ENCODE data around the gene CUEDC2. TPM values are rescaled to one million over a fixed set of nuclear protein-coding genes. Genes with fewer than 3 reads are reported as not detected.
A peak's percentile ranks its signal among the peaks of the same experiment; 100 is the strongest.

Gene CUEDC2
- total RNA-seq, 1 donor from 2014 or later, result 43.7 TPM

DNA sequence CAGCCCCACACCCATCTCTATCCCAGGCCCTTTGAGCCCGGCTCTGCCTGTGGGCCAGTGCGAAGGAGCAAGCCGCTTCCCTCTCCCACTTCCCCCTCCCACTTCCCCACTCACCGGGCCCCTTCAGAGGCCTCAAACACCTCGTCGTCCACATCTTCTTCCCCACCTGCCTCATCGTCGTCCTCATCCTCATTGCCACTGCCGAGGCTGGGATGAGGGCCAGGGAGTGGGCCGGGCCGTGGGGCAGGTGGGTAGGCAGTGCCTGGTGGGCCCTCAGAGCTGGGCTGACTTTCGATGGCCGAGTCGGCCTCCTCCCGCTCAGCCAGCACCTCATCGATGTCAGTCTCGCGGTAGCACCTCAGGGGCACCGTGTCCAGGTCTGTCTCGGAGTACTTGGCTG, 17.6 kb downstream of the CUEDC2 start:
- H3K27me3 Mint-ChIP-seq, result peaks cover 55% of the 10 kb centered on the region
- ChIA-PET POLR2A (interaction anchor here (0.9 to 3.2 kb wide), 3 partner anchors 10 to 19 kb away, joined by 4 to 26 read pairs (median 4); partner anchors contain the start of gene NFKB2), CTCF (interaction anchor here (1.4 kb wide), 1 partner anchor 16 kb away, joined by 3 read pairs; no protein-coding TSS in a partner anchor)
- no peak for DNase-seq
- TF ChIP-seq, protein P1, sequence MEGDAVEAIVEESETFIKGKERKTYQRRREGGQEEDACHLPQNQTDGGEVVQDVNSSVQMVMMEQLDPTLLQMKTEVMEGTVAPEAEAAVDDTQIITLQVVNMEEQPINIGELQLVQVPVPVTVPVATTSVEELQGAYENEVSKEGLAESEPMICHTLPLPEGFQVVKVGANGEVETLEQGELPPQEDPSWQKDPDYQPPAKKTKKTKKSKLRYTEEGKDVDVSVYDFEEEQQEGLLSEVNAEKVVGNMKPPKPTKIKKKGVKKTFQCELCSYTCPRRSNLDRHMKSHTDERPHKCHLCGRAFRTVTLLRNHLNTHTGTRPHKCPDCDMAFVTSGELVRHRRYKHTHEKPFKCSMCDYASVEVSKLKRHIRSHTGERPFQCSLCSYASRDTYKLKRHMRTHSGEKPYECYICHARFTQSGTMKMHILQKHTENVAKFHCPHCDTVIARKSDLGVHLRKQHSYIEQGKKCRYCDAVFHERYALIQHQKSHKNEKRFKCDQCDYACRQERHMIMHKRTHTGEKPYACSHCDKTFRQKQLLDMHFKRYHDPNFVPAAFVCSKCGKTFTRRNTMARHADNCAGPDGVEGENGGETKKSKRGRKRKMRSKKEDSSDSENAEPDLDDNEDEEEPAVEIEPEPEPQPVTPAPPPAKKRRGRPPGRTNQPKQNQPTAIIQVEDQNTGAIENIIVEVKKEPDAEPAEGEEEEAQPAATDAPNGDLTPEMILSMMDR (IDR thresholded peaks at IDR 0.05), result no peak
- ATAC-seq (ENCODE audit: low read depth), result no peak
- intact Hi-C loops (cut with micrococcal nuclease), result no loop called here
- H3K27ac Mint-ChIP-seq, result no peak overlapping the region
- H3K4me1 Mint-ChIP-seq, result peaks cover 38% of the 10 kb centered on the region
- H3K9me3 Mint-ChIP-seq, result no peaks in the 10 kb centered on the region
- H3K36me3 Mint-ChIP-seq (ENCODE audit: low read depth), result no peaks in the 10 kb centered on the region
- no peak overlapping the region for H3K4me3 Mint-ChIP-seq

DNA sequence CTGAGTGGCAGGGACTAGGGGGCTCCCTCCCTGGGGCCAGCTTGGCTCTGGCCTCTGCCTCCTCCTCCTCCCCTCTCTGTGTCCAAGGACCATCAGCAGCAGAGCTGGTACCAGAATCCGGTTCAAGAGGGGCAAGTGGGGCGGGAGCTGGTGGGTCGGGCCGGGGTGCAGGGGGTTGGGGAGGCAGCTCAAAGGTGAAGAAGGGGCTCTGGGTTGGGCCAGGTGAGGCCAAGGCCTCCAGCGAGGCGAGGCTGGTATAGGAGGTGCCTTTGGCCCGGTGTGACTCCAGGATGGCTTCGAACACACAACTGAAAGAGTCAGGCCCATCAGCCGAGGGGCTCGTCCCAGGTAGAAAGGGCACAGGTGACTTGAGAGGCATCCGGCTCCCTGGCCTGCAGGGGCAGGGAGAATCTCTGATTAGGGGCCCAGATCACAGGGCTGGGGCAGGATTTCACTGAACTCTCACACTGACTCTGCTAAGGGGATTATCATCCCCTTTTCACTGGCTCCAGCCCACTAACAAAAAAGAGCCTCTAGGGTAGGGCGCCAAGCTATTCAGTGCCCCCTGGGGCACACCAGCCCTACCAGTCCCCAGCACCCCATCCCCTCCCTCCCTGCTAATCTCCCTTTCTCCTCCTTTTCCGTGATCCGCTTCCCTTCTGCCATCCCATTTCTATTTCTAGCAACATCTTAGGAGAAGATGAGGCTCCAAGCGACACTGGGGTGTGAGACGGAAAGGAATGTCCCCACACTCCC, 18.4 kb downstream of the CUEDC2 start:
- intact Hi-C loops (cut with micrococcal nuclease), result no loop called here
- Mint-ChIP-seq H3K27me3 (peaks cover 59% of the 10 kb centered on the region), H3K4me1 (peaks cover 36% of the 10 kb centered on the region), H3K4me3 (no peak overlapping the region), H3K9me3 (no peaks in the 10 kb centered on the region), H3K27ac (no peak overlapping the region), H3K36me3 (ENCODE audit: low read depth) (no peaks in the 10 kb centered on the region)
- TF ChIP-seq, protein P1 (IDR thresholded peaks at IDR 0.05), result no peak
- ATAC-seq (ENCODE audit: low read depth) (no peak), DNase-seq (no peak)
- POLR2A ChIA-PET, result interaction anchor here (0.6 to 5.7 kb wide), 5 partner anchors 10 to 77 kb away, joined by 3 to 105 read pairs (median 4); partner anchors contain the start of gene NFKB2
- CTCF ChIA-PET, result interaction anchor here (1.8 kb wide), 1 partner anchor 10 kb away, joined by 7 read pairs; no protein-coding TSS in a partner anchor

DNA sequence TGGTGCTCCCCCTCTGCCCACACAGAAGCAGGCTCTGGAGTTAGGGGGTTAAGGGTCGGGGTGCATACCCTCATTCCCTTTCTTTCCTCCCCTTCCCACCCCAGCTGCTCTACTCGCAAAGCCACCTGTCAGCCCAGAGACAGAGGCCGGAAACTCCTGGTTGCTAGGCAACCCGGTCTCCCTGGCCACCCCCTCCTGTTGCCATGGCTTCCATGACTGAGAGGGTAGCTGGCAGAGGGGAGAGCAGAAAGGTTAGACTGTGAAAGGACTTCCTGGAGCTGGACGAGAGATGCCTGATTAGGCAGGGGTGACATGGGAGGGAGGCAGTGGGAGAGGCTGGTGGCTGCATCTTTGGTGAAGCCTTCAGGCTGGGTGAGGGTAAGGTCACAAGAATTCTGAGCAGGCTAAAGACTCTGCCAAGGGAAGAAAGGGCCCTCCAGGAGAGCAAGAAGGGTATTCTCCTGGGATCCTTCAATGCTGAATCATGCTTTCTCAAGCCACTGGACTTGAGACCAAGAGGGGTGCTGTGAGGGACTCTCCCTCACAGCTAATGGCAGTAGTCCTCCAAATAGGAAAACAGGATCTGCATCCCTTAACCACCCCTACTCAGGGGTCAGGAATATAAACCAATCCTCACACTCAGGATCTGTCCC, 19.2 kb downstream of the CUEDC2 start:
- ATAC-seq (ENCODE audit: low read depth) (no peak), DNase-seq (peak; percentile 15)
- CTCF ChIA-PET, result interaction anchor here (1.8 kb wide), 1 partner anchor 9 kb away, joined by 7 read pairs; no protein-coding TSS in a partner anchor
- intact Hi-C loops (cut with micrococcal nuclease), result no loop called here
- H3K9me3 Mint-ChIP-seq, result no peaks in the 10 kb centered on the region
- peaks cover 34% of the 10 kb centered on the region for H3K4me1 Mint-ChIP-seq
- no peaks in the 10 kb centered on the region for H3K36me3 Mint-ChIP-seq (ENCODE audit: low read depth)
- H3K27me3 Mint-ChIP-seq, result peaks cover 60% of the 10 kb centered on the region
- POLR2A ChIA-PET, result interaction anchor here (0.6 to 5.7 kb wide), 4 partner anchors 9 to 77 kb away, joined by 3 to 105 read pairs (median 14); partner anchors contain the start of gene NFKB2
- H3K4me3 Mint-ChIP-seq, result no peak overlapping the region
- TF ChIP-seq, protein P1 (IDR thresholded peaks at IDR 0.05), result no peak
- no peak overlapping the region for H3K27ac Mint-ChIP-seq

DNA sequence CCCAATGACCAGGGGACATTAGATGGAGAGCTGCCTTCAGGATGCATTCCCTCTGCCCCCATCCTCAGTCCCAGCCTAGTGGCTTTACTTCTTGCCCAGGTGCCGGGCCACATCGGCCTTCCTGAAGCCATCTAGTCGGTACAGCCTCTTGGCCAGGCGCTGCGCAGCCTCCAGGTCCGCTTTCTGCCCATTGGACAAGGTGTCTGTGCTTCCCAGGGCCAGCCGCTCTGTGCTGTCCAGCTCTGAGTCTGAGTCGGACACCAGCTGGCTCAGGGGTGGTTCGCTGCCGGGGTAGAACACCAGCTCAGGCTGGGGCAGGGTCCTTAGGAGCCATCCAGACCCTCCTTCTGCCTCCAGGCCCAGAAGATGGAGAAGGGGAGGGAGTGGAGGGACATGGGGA, 20.1 kb downstream of the CUEDC2 start:
- no peaks in the 10 kb centered on the region for H3K36me3 Mint-ChIP-seq (ENCODE audit: low read depth)
- H3K27ac Mint-ChIP-seq, result no peak overlapping the region
- no peak overlapping the region for H3K4me3 Mint-ChIP-seq
- peaks cover 59% of the 10 kb centered on the region for H3K27me3 Mint-ChIP-seq
- H3K4me1 Mint-ChIP-seq, result peaks cover 34% of the 10 kb centered on the region
- POLR2A ChIA-PET, result interaction anchor here (1.6 to 5.7 kb wide), 3 partner anchors 8 to 14 kb away, joined by 5 to 105 read pairs (median 26); partner anchors contain the start of genes FBXL15 and NFKB2
- no peaks in the 10 kb centered on the region for H3K9me3 Mint-ChIP-seq
- CTCF ChIA-PET, result interaction anchor here (1.7 to 1.8 kb wide), 2 partner anchors 8 to 12 kb away, joined by 6 to 7 read pairs; no protein-coding TSS in a partner anchor
- intact Hi-C loops (cut with micrococcal nuclease), result no loop called here
- DNase-seq, result no peak
- ATAC-seq (ENCODE audit: low read depth), result no peak
- TF ChIP-seq, protein P1 (IDR thresholded peaks at IDR 0.05), result no peak
